ENCODE measurements around the gene TECPR2.
"Not testable (repeated sequence)": the region's sequence is repeated elsewhere in the genome, so short reads cannot be mapped to it uniquely, and the experiment has no call there.

TECPR2 gene

GRCh38 chr14:102537981-102538601 lies 175.3 kb downstream of the TECPR2 start:
- no peak for DNase-seq

- no peak for DNase-seq
Observed at GRCh38 chr14:102538602-102539543, 176.1 kb downstream of the TECPR2 start.

- DNase-seq: no peak
Observed at GRCh38 chr14:102539544-102540314, 177.0 kb downstream of the TECPR2 start.

- DNase-seq: no peak
Observed at GRCh38 chr14:102540315-102541028, 177.7 kb downstream of the TECPR2 start.

GRCh38 chr14:102541029-102541491 lies 178.3 kb downstream of the TECPR2 start:
- DNase-seq: not testable (repeated sequence)

- DNase-seq: no peak
Observed at GRCh38 chr14:102541771-102542170, 179.0 kb downstream of the TECPR2 start.

GRCh38 chr14:102544046-102544746 lies 181.5 kb downstream of the TECPR2 start:
- DNase-seq: no peak

- DNase-seq: no peak
Observed at GRCh38 chr14:102544747-102545460, 182.2 kb downstream of the TECPR2 start.

GRCh38 chr14:102545461-102546265 lies 182.9 kb downstream of the TECPR2 start:
- no peak for DNase-seq

GRCh38 chr14:102548616-102549240 lies 186.0 kb downstream of the TECPR2 start:
- DNase-seq: no peak

GRCh38 chr14:102550927-102551401 lies 188.2 kb downstream of the TECPR2 start:
- DNase-seq: not testable (repeated sequence)

All from 8988T (cell line).